Body of pancreas (tissue), 4 donors: ENCODE measurements around the gene RASIP1.

ENCODE experiments used
- CTCF ChIP-seq, 7 experiments: fragments of 450-650 bp in 4 of 7; fragments of 200-600 bp in 3 of 7; sonication (generic) in 3 of 7; IDR thresholded peaks; one replicate each; pipeline ENCODE4 v1.5.1; 2016 to 2019; ENCODE audit warnings: antibody characterized with exemption in 7 of 7
- POLR2A ChIP-seq, 3 donors: fragments of 450-650 bp; IDR thresholded peaks; one replicate each; pipeline ENCODE4 v1.6.1; 2016; ENCODE audit warnings: antibody characterized with exemption in 3 of 3, mild to moderate bottlenecking in 2 of 3

GRCh38 chr19:48780631-48781391, 40.4 kb upstream of the RASIP1 start:
- TF ChIP-seq CTCF (IDR thresholded peaks at IDR 0.05) (no peak), POLR2A (IDR thresholded peaks at IDR 0.05) (peak in 2 of 3 donors; percentile 80 to 83)
